SK-N-SH (cell line): ENCODE results near the gene FXYD7. TPM values are rescaled to one million over a fixed set of nuclear protein-coding genes. Genes with fewer than 3 reads are reported as not detected.

Experiments
- CTCF ChIA-PET: fragments of 300-600, 350-600 bp; formaldehyde crosslinking; extraction: SDS; loops from one replicate; lab custom pipeline; 2021; lab: Yijun Ruan, JAX
- POLR2A ChIA-PET: fragments of 350-600 bp; sonication (Branson Sonifier 250); formaldehyde crosslinking; extraction: SDS; loops from one replicate; lab custom pipeline; 2020; ENCODE audit warnings: antibody characterized with exemption, inconsistent platforms; lab: Yijun Ruan, JAX
- DNase-seq: peaks from one replicate; pipeline ENCODE4 v3.0.0; 2012
- H2AFZ ChIP-seq: fragments of 200-600 bp; sonication (generic); 2 replicates; pipeline ENCODE4 v1.8.1; 2016; ENCODE audit warnings: antibody characterized with exemption, mild to moderate bottlenecking, low read depth
- H3F3A ChIP-seq: fragments of 200-600 bp; sonication (generic); replicated peaks from 2 replicates; pipeline ENCODE3; 2016; ENCODE audit warnings: antibody characterized with exemption, mild to moderate bottlenecking; ENCODE audit not compliant: insufficient read depth
- H3K27ac ChIP-seq, 2 experiments: fragments of 200-500 bp in 1 of 2; fragments of 200-600 bp in 1 of 2; sonication (Bioruptor generic) in 1 of 2; sonication (generic), shearing (Covaris generic) in 1 of 2; 2 replicates each; pipeline versions ENCODE4 v1.5.1 to v1.6.1; 2014 to 2016; ENCODE audit warnings: low read depth in 2 of 2, inconsistent platforms in 1 of 2, low read length in 1 of 2, mild to moderate bottlenecking in 1 of 2, mixed read lengths in 1 of 2
- H3K27me3 ChIP-seq: fragments of 200-600 bp; sonication (generic), shearing (Covaris generic); 2 replicates; pipeline ENCODE4 v1.6.1; 2016; ENCODE audit warnings: mixed run types; ENCODE audit not compliant: insufficient read depth
- H3K36me3 ChIP-seq, 2 experiments: fragments of 200-500 bp in 1 of 2; fragments of 200-600 bp in 1 of 2; sonication (Bioruptor generic) in 1 of 2; sonication (generic) in 1 of 2; replicated peaks in 1 of 2; 2 replicates each; pipeline versions ENCODE3 to v1.5.1; 2014 to 2016; ENCODE audit warnings: low read length in 1 of 2, mild to moderate bottlenecking in 1 of 2; ENCODE audit not compliant: insufficient read depth in 2 of 2, control insufficient read depth in 1 of 2
- H3K4me1 ChIP-seq, 2 experiments: fragments of 200-500 bp in 1 of 2; fragments of 200-600 bp in 1 of 2; sonication (Bioruptor generic) in 1 of 2; sonication (generic), shearing (Covaris generic) in 1 of 2; 2 replicates each; pipeline versions ENCODE4 v1.5.1 to v1.6.1; 2014 to 2016; ENCODE audit warnings: low read depth in 1 of 2, low read length in 1 of 2, mixed run types in 1 of 2; ENCODE audit not compliant: insufficient read depth in 2 of 2, control insufficient read depth in 1 of 2
- H3K4me2 ChIP-seq: fragments of 200-600 bp; sonication (generic), shearing (Covaris generic); 2 replicates; pipeline ENCODE4 v1.6.1; 2017; ENCODE audit warnings: mixed run types
- H3K4me3 ChIP-seq, 2 experiments: fragments of 200-500 bp in 1 of 2; fragments of 200-600 bp in 1 of 2; sonication (Bioruptor generic) in 1 of 2; sonication (generic), shearing (Covaris generic) in 1 of 2; 2 replicates each; pipeline versions ENCODE4 v1.5.1 to v1.8.1; 2014 to 2016; ENCODE audit warnings: low read depth in 2 of 2, inconsistent platforms in 1 of 2, low read length in 1 of 2, mild to moderate bottlenecking in 1 of 2, mixed read lengths in 1 of 2, moderate library complexity in 1 of 2
- H3K79me2 ChIP-seq: fragments of 200-600 bp; sonication (generic); 2 replicates; pipeline ENCODE4 v1.8.1; 2017; ENCODE audit warnings: mild to moderate bottlenecking; ENCODE audit not compliant: insufficient read depth
- H3K9ac ChIP-seq: fragments of 200-600 bp; sonication (generic); 2 replicates; pipeline ENCODE4 v1.6.1; 2017; ENCODE audit warnings: mixed run types
- H3K9me2 ChIP-seq: fragments of 200-600 bp; sonication (generic); 2 replicates; pipeline ENCODE4 v1.6.1; 2017; ENCODE audit warnings: mixed run types
- H3K9me3 ChIP-seq: fragments of 200-600 bp; sonication (generic); 2 replicates; pipeline ENCODE4 v1.6.1; 2017; ENCODE audit warnings: mixed run types, mild to moderate bottlenecking, moderate library complexity
- H4K20me1 ChIP-seq: fragments of 200-600 bp; sonication (generic); 2 replicates; pipeline ENCODE4 v1.6.1; 2017; ENCODE audit warnings: mild to moderate bottlenecking, mixed run types; ENCODE audit not compliant: insufficient read depth
- CHD2 ChIP-seq: fragments of 150-350 bp; IDR thresholded peaks from 2 replicates; pipeline ENCODE4 v1.6.1; 2018; ENCODE audit warnings: low read length; ENCODE audit not compliant: partially characterized antibody
- CTCF ChIP-seq: fragments of 200-600 bp; sonication (generic); IDR thresholded peaks from 2 replicates; pipeline ENCODE4 v1.6.1; 2017; ENCODE audit warnings: antibody characterized with exemption, mild to moderate bottlenecking, moderate library complexity
- ELF1 ChIP-seq: IDR thresholded peaks from 2 replicates; pipeline ENCODE4 v1.4.0; 2012
- EZH2phosphoT487 ChIP-seq: fragments of 200-600 bp; sonication (generic); IDR thresholded peaks from 2 replicates; pipeline ENCODE4 v1.6.1; 2017; ENCODE audit warnings: low read depth, mixed run types, mild to moderate bottlenecking, antibody characterized with exemption, moderate library complexity, borderline replicate concordance
- FOXM1 ChIP-seq: IDR thresholded peaks from 2 replicates; pipeline ENCODE4 v1.4.0; 2012; ENCODE audit warnings: low read depth, mild to moderate bottlenecking
- GABPA ChIP-seq: IDR thresholded peaks from 2 replicates; pipeline ENCODE4 v1.4.0; 2012; ENCODE audit warnings: low read depth, mild to moderate bottlenecking
- GATA2 ChIP-seq: sonication (generic); formaldehyde crosslinking; IDR thresholded peaks from 2 replicates; pipeline ENCODE4 v1.5.0; 2020; ENCODE audit warnings: mild to moderate bottlenecking, missing genetic modification reagents
- IRF3 ChIP-seq: fragments of 150-350 bp; IDR thresholded peaks from 2 replicates; pipeline ENCODE4 v1.6.1; 2016; ENCODE audit warnings: mild to moderate bottlenecking, low read depth, low read length
- MAX ChIP-seq: IDR thresholded peaks from 2 replicates; pipeline ENCODE4 v1.4.0; 2012; ENCODE audit warnings: low read depth
- MXI1 ChIP-seq: IDR thresholded peaks from 2 replicates; pipeline ENCODE4 v1.6.1; 2012; ENCODE audit warnings: mild to moderate bottlenecking, low read depth, low read length, improper control_type of control experiment
- NRF1 ChIP-seq: IDR thresholded peaks from 2 replicates; pipeline ENCODE4 v1.6.1; 2012; ENCODE audit warnings: low read depth, mild to moderate bottlenecking, low read length
- PBX3 ChIP-seq: IDR thresholded peaks from 2 replicates; pipeline ENCODE4; 2012
- RCOR1 ChIP-seq: fragments of 150-350 bp; IDR thresholded peaks from 2 replicates; pipeline ENCODE4 v1.6.1; 2017; ENCODE audit warnings: antibody characterized with exemption, low read length
- REST ChIP-seq: IDR thresholded peaks from 2 replicates; pipeline ENCODE4 v1.6.1; 2012; ENCODE audit warnings: mild to moderate bottlenecking, low read depth, low read length, moderate library complexity
- TCF12 ChIP-seq: IDR thresholded peaks from 2 replicates; pipeline ENCODE4 v1.4.0; 2012
- TEAD4 ChIP-seq: IDR thresholded peaks from 2 replicates; pipeline ENCODE4 v1.4.0; 2012; ENCODE audit warnings: mild to moderate bottlenecking, borderline replicate concordance; ENCODE audit not compliant: insufficient read depth
- YY1 ChIP-seq: IDR thresholded peaks from 2 replicates; pipeline ENCODE4 v1.4.0; 2012; ENCODE audit warnings: low read depth, mild to moderate bottlenecking
- WGBS: methylation state at CpG from one replicate; pipeline ENCODE4 v1.1.6; 2017; ENCODE audit warnings: low lambda C conversion rate; 5-methylcytosine and 5-hydroxymethylcytosine counted together
- polyA plus RNA-seq, 3 experiments: library from polyadenylated mRNA; depleted of rRNA; stranded (reverse); fragments of >200 nt; gene quantifications; 2 replicates each; pipeline ENCODE4 v1.2.3, GENCODE V29; 2012

Gene FXYD7
- polyA plus RNA-seq, 1 of the 3 experiments (the other 2 are of a cell fraction), result 0.44 TPM

- H3K36me3 ChIP-seq, result no peaks in the 10 kb centered on the region
- ChIA-PET CTCF (interaction anchor here (0.6 to 1.5 kb wide), 5 partner anchors 8 to 47 kb away, joined by 3 to 6 read pairs (median 5); partner anchors contain the start of gene FXYD3), POLR2A (no interaction called here)
- WGBS, result 41% methylated on average over 2 of the region's 2 CpGs
- H3K4me2 ChIP-seq, result no peak overlapping the region
- no peak overlapping the region for H3K9ac ChIP-seq
- no peak overlapping the region for H3K4me3 ChIP-seq
- H3F3A ChIP-seq, result peaks cover 4% of the 10 kb centered on the region
- no peaks in the 10 kb centered on the region for H3K79me2 ChIP-seq
- H3K9me3 ChIP-seq, result no peaks in the 10 kb centered on the region
- H3K27me3 ChIP-seq, result no peaks in the 10 kb centered on the region
- no peak overlapping the region for H2AFZ ChIP-seq
- DNase-seq, result no peak
- no peaks in the 10 kb centered on the region for H3K9me2 ChIP-seq
- no peaks in the 10 kb centered on the region for H4K20me1 ChIP-seq
- TF ChIP-seq YY1, result no peak
- TF ChIP-seq FOXM1, result no peak
- TF ChIP-seq NRF1, result no peak
- TF ChIP-seq MXI1, result no peak
- no peak for TF ChIP-seq CTCF
- no peak for TF ChIP-seq CHD2
- no peak for TF ChIP-seq PBX3
- TF ChIP-seq EZH2phosphoT487, result no peak
- TF ChIP-seq RCOR1, result no peak
- no peak for TF ChIP-seq ELF1
- TF ChIP-seq TEAD4, result no peak
- TF ChIP-seq MAX, result no peak
- TF ChIP-seq TCF12, result no peak
- TF ChIP-seq REST, result no peak
- no peak for TF ChIP-seq IRF3
- no peak for TF ChIP-seq GATA2 (CRISPR knock-in tag)
- no peak for TF ChIP-seq GABPA
- H3K4me1 ChIP-seq, result no peaks in the 10 kb centered on the region
- no peak overlapping the region for H3K27ac ChIP-seq
Measured at GRCh38 chr19:35106898-35107541, 36.0 kb upstream of the FXYD7 start.
